GM18873 (cell line): Measurements from ENCODE around the gene RNF41.

Experiments used
- ATAC-seq: cut with Tn5 transposase; IDR thresholded peaks from one replicate; pipeline ENCODE4 v1.9.1; 2021; ENCODE audit warnings: mild to moderate bottlenecking, moderate library complexity, moderate number of reproducible peaks; ENCODE audit not compliant: unreplicated experiment, low FRiP score

RNF41 gene

DNA sequence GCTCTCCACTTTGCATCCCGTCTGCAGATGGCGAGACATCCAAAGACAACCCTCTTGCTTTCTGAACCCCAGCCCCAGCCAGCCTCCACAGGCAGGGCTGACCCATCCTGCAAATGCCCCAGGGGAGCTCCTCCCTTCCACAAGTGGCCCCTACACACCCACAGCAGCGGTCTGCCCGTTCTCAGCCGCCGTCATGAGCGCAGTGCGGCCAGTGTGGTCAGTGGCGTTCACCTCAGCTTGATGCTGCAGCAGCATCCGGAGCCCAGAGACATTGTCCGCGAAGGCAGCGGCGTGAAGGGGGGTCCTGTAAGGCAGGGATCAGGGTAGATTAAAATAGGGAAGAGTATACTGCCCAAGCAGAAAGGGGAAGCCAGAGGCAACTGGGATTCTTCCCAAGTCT, 22.8 kb upstream of the RNF41 start:
- ATAC-seq = no peak

DNA sequence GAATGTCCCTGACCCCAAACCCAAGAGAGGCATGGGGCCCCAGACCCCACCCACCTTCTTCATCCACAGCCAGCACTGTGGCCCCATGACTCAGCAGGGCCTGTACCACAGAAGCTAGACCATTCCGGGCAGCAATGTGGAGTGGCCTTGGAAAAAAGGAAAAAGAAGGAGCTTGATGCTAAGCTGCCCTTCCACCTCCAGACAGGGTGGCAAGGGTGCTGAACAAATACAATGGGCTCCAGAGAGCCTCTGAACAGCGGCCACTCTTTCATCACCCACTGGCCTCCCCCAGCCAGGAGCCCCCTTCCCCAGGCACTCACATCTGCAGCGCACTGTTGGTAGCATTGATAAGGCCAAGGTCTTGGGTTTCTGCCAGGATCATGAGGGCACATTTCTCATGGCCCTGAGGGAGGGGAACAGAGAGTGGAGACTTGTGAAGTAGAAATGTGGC, 22.0 kb upstream of the RNF41 start:
- no peak for ATAC-seq

DNA sequence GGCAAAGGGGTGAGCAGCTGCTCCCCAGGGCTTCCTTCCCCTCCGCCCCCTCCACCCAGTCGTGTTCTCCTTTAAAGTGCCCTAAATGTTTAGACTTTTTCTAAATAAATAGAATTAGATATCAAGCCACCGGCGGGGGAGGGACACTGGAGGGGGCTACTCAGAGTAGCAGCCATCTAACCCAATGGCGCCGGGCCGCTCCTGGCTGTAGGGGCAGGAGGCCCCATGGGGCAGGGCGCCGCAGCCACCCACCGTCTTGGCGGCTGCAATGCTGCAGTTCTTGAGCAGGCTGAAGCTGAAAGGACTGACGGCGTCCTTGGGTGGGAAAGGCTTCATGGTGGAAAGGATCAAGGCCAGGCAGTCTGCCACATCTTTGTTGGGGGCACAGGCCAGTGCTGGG, 21.3 kb upstream of the RNF41 start:
- no peak for ATAC-seq

DNA sequence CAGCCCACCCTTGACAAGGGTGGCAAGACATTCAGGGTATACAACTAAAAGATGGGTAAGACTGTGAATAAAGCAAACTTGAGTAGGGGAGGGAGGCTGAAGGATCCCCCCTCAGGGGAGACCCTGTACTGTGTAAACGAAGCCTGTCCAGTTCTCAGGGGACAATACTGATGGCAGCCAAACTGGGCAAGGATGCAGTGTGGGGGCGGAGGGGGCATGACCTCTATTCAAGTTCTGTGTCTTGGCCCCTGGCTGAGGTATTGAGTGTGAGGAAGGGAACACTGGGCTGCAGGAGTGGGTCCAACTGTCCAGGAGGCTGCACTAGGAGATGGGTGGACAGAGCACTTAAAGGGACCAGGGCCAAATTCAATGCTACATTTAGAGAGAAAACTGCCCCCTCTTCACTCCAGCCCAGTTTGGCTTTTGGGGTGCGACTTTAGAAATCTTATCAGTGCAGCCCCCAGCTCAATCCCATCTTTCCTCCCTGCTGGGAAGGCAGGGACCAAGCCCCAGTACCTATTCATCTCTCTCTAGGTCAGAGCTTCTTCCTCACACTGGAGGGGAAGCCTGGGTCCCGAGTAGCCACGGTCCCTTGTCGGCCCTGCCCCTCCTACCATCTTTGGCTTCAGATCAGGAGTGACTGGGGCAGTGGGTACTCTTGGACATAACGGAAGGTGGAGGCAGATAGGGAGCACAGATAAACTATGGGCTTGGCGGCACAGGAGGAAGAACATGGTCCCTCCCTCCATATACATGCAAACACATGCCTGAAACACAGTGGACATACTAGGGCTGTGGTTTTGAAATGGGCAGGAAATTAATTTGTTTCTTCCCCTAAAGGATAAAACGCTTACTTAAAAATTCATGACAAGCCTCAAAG, 19.9 kb upstream of the RNF41 start:
- no peak for ATAC-seq

DNA sequence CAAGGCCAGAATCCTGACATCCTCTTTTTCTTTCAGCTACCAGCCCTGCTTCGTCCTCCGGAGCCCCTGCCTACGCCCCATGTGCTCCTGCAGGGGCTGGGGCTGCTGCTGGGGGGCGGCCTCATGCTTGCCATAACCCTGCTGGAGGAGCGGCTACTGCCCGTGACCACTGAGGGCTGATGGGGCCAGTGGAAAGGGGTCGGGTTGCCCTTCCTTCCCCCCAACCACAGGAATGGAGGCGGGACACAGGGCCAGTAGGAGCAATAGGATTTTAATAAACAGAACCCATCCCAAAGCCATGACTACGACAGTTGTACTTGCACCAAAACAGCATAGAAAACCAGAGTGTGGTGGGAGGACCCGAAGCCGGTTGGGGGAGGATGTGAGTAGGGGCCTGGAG, 15.8 kb upstream of the RNF41 start:
- ATAC-seq = no peak

DNA sequence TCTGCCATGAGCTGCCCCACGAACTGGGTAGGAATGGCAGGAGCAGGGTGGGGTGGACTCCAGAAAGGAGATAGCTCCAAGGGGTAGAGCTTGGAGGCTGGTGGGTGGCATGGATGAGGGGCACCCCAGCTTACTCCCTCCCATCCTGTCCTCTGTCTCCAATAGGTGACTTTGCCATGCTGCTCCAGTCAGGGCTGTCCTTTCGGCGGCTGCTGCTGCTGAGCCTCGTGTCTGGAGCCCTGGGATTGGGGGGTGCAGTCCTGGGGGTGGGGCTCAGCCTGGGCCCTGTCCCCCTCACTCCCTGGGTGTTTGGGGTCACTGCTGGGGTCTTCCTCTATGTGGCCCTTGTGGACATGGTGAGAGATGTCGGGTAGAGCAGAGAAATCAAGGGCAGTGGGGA, 15.3 kb upstream of the RNF41 start:
- no peak for ATAC-seq

DNA sequence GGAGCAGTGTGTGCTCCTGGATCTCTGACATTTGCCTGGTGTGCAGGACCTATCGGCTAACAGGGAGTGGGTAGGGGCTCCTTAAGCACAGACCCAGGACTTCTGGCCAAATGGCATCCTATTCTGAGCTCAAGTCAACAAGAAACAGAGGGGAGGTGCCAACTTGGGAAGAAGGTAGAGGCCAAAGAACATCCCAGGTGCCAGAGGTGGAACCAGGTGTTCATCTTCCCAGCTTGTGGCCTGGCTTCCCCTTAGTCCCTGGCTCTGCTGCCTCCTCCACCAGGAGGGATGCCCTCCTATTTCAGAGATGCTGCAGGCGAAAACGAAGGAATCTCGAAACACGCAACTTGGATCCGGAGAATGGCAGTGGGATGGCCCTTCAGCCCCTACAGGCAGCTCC, 14.4 kb upstream of the RNF41 start:
- no peak for ATAC-seq

DNA sequence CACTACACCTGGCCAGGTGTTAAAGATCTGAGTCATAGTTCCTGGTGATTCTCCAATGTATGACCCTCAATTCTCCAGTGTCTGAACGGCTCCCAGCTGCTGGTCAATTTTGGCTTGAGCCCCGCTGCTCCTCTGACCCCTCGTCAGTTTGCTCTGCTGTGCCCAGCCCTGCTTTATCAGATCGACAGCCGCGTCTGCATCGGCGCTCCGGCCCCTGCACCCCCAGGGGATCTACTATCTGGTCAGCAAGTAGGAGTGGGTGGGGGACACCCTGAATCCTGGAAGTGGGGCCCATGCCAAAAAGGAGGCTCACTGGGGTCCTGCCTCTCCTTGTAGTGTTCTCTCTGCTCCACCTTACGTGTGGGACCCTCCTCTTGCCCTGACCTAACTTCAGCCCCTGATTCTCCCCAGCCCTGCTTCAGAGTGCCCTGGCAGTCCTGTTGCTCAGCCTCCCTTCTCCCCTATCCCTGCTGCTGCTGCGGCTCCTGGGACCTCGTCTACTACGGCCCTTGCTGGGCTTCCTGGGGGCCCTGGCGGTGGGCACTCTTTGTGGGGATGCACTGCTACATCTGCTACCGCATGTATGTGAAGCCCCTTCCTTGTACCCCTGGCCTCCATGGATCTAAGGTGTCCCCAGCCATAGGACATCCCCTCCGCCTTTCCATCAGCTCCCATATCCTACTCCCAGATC, 13.2 kb upstream of the RNF41 start:
- no peak for ATAC-seq

DNA sequence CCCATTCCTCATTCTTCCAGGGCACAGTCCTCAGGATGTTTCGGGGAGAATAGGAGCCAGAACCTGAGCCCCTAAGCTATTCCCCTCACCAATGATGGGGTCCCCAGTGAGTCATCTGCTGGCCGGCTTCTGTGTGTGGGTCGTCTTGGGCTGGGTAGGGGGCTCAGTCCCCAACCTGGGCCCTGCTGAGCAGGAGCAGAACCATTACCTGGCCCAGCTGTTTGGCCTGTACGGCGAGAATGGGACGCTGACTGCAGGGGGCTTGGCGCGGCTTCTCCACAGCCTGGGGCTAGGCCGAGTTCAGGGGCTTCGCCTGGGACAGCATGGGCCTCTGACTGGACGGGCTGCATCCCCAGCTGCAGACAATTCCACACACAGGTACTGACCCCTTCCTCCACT, 9.5 kb upstream of the RNF41 start:
- ATAC-seq = no peak

DNA sequence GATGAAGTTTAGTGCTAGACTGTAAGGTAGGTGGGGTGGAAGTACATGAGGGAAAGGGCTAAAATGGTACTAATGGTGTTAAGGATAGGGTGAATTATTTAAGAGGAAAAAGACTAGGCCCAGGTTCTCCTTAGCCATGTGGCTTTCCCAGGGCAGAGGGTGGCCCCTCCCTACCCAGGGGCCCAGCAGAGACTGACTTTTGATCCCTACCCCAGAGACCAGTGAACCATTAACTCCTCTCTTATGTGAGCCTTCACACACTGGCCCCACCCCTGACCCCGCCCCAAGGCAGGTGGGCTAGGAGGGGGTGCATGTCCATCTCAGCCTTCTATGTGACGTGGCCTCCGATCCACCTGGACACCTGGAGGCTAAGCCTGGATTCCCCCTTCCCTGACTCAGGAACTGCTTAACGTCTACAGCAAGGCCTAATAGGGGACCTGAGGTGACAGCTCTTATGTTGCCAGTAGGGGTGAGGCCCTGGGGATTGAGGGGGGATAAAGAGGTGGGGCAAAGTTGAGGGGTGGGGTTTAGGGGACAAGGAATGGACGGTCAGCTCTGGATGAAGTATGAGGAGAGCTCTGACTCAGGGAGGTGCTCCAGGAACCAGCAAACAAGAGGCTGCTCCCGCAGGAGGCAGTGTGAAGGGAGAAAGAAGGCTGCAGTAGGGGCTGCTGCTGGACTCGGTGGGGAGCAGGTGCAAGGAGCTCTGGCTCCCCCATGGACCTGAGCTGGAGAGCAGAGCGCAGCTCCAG, 8.9 kb upstream of the RNF41 start:
- ATAC-seq = no peak

DNA sequence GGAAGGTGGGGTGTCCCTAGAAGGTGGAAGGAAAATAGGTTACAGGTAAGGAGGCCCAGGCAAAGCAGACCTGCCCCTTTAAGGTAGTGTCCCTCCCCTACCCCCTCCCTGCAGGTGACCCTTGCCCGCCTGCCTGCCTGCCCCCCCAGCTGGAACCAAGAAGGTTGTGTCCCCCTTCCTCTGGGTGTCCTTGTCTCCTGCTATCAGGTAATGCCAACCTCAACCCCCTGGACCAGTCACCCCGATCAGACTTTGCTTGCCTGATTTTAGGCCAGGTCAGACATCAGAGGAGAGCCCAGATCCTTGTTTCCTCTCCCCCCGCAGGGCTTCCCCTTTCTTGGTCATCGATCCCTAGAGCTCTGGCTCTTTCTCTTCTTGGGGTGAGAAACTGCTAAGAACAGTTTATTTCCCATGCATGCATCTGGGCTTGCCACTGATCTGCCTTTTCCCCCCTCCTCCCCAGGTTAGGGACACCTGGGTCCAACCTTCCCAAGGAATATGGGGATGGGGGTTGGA, 8.3 kb upstream of the RNF41 start, which contains the start of gene SLC39A5:
Gene SLC39A5, plus strand, starts transcription at position 136 of the 516 bp plus-strand sequence. CDS start 1,224 bp downstream, outside the sequence.
- ATAC-seq = no peak

DNA sequence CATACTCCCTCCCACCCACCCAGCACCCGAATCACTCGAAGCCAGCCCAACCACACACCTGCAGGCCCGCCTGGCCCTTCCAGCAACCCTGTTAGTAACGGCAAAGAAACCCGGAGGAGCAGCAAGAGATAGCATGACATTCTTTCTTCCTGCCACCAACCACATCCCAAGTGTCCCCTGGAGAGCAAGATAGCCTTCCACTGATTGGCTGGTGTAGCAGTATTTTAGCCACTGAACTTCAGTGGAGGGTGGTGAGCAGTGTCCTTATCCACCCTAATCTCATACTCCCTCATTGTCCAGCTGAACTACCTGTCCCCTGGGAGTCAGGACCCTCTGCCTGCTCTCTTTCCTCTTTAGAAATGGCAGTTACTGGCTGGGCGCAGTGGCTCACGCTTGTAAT, 7.4 kb upstream of the RNF41 start:
- no peak for ATAC-seq

DNA sequence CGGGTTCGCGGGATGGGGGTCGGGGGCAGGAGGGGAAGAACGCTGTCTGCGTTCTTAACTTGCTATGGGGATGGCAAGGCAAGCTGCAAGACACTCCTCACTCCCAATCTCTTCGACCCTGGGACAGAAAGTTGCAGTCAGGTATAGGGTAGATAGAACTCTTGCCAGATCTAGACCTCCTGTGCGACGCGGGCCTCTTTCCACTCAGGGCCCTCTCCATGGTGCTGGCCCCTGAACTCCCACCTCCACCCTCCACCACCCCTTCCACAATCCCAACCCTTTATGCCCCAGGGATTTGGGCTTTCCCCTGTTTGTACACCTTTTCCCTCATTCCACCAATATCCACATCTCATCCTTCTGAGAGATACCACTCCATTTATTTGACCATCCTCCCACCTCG, 3.2 kb upstream of the RNF41 start:
- no peak for ATAC-seq

DNA sequence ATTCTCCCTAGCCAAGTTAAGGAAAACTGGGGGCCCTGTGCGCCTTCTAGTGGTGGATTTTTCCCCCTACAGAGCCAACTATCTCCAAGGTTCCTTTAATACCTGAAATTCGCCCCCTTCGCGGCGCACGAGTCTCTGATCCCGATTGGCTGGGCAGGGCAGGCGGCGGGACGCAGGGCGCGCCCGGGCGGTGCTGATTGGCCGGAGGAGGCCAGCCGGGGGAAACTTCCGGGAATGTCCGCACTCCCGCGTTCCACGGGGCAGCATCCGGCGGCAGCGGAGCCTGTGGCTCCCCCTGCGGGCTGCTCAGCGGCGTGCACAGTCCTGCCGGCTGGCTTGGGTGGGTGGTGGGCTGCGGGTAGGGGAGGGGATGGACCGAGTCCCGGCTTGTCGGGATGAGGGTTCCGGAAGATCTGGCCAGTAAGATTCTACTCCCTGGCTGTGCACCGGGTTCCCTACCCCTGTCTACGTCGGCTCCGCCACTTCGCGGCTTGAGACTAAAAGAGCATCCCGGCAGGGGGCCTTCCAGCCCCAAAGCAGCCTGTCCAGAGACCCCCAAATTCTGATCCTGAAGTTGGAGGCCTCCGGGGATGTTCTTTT, 2.5 kb upstream of the RNF41 start, which contains the start of gene NABP2:
Gene NABP2, plus strand, starts transcription at position 241 of the 600 bp plus-strand sequence. CDS start 515 bp downstream, outside the sequence.
- ATAC-seq = peak; percentile 45

DNA sequence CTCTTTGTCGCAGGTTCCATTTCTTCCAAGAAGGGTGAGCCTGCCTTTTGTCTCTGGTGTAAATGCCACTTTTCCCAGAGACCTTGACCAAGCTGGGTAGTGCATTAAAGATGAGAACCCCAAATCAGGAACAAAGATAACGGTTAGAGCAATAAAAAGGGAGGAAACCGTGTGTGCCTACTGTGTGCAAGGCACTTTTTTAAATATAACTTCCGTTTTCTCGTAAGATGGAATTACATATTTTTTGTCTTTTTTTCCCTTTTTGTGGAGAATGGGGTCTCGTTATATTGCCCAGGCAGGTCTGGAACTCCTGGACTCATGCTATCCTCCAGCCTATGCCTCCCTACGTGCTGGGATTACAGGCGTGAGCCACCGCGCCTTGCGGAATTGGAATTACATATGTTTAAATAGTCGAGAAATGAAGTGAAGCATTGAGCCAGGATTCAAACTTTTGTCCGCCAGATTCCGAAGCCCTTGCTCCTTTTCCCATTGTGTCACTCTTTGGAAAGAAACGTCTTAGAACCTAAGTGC, 1.9 kb upstream of the RNF41 start:
- ATAC-seq = no peak

DNA sequence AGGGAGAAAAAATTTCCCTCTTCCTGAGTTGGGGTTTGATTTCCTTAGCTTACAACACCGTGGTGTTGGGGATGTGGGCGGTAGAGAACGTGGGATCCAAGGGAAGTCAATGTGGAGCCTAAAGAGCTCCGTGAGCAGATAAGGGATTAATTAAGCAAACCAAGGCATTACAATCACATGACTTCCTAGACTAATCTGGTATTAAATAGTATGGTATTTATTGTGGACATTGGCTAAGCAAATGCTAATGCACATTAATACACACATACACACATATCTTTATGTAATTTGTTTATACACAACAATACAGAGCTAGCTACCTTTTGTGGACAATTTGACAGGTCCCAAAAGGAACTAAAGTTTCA, 791 bp upstream of the RNF41 start:
- ATAC-seq = no peak

DNA sequence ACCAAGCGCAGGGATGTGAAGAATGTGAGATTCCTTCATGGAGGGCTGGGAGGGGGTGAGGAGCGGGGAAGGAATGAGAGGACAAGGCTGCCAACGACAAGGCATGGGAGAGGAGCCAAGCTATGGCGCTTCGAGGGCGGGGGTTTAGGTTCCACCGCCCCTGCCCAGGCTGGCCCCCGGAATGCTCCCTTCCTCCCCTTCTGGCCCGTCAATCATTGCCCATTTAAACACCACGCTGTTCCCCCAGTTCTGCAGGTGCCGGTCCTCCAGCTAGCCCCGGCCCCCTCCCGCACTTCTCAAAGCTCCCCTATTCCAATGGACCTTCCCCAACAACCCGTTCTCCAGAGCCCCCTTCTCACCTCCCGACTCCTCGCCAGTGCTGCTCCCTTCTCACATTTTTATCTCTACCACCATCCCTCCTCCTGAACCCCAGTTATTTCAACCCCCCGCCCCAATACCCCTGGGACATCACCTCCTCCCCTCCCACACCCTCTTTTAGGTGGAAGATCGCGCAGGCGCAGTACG, 428 bp downstream of the RNF41 start:
- ATAC-seq = peak; percentile 22

DNA sequence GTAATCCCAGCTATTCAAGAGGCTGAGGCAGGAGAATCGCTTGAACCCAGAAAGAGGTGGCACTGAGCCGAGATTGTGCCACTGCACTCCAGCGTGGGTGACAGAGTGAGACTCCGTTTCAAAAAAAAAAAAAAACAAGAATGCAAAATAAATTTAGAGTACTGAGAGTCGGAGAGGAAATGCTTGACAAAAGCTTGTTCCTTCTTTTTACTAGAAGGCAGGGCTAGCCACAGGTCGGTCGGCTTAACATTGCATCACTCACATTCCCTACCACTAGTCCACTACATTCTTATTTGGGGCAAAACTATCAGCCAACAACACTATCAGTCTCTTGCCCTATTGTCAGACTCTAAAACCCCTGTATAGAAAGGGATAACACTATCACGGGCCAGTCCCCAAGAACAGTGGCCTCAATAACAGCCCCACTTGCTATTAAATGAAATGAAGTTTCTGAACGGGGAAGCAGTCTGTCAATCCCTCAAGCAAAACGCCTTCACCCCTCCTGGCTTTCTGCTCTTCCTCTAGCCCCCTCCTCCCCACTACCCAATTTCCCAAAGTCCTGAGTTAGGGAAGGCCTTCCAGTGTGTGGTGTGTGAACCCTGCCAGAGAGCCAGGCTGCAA, 1.0 kb downstream of the RNF41 start:
- ATAC-seq = no peak

DNA sequence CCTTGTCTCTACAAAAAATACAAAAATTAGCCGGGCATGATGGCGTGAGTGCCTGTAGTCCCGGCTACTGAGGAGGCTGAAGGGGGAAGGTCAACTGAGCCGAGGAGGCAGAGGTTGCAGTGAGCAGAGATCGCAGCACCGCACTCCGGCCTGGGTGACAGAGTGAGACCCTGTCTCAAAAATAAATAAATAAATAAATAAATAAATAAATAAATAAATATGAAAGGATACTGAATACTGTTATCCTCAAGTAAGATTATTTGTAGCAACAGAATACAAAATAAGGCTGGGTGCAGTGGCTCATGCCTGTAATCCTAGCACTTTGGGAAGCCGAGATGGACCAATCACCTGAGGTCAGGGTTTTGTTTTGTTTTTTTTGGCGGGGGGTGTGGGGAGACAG, 1.9 kb downstream of the RNF41 start:
- no peak for ATAC-seq
